ENCODE measurements around the gene PIGP. TPM values are rescaled to one million over a fixed set of nuclear protein-coding genes. Genes with fewer than 3 reads are reported as not detected.

The PIGP gene
- total RNA-seq, 8 experiments from 2014 or later = 14.3 to 51.6 (median 22.1) TPM

DNA sequence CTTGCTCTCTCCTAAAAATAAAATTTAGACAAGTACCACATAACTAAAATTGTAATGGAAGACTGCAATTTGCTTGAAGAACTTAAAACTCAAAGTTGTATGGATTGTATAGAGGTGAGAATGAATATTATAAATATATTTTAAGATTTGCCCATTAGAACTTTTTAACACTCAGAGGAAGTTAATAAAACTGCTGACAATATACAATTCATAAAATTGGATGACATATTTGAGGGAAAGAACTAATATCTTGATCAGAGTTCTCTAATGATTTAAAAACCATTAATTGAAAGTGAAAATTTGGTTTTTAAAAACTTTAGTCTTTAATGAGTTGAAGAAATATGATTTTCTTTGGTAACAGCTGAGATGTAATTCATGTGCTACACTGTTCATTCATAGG, 21.1 kb upstream of the PIGP start:
- ATAC-seq (replicated peaks in 6 of 8) = no peak
- in situ Hi-C loops (cut with MboI; ENCODE audit: low pct_unique_long_range_greater_than_20kb in 2 of 9, low sequenced_read_pairs in 9 of 9, unreplicated experiment in 9 of 9) = no loop called here

DNA sequence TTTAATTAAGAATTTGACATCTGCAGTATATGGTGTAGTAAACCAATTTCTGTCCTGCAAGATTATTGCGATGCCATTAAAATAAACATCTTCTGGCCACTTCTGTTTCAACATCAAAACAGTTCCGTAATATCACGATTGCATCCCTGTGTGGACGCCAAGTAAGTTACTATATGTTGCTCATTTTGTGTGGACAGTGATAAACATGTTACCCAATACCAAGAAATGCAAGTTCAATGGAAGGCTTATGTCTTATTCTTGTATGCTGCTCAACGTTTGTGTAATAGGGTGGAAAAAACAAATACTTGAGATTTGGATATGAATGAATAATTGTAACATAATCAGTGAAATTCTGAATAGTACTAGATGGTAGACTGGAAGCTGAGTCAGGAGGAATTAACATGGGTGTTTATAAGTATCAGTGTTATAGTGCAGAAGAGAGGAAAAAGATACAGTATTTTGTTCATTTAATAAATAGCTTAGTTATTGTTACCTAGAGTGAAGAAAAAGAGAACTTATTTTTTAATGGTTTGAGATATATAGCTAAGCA, 15.4 kb upstream of the PIGP start:
- WGBS, 10 experiments = 56 to 100% (median 83%) methylated on average over 1 to 5 of the region's 5 CpGs; no CpG with 5 or more reads in 2 of the 10 experiments
- ATAC-seq (replicated peaks in 6 of 8) = peak in 3 of 8 experiments; percentile 56 to 71 (median 61)
- peaks cover 3 to 6% of the 10 kb centered on the region in 2 donors for H3K4me1 ChIP-seq (replicated peaks in 1 of 2)
- in situ Hi-C loops (cut with MboI; ENCODE audit: low pct_unique_long_range_greater_than_20kb in 2 of 9, low sequenced_read_pairs in 9 of 9, unreplicated experiment in 9 of 9) = no loop called here
- no peak overlapping the region for H3K27ac ChIP-seq
- no peak overlapping the region for H3K4me3 ChIP-seq

More for the DNA sequence above, 21.1 kb upstream of the PIGP start:
- no peaks in the 10 kb centered on the region for H3K4me1 ChIP-seq (replicated peaks in 1 of 2)
- H3K27ac ChIP-seq = no peak overlapping the region
- no peak overlapping the region for H3K4me3 ChIP-seq

DNA sequence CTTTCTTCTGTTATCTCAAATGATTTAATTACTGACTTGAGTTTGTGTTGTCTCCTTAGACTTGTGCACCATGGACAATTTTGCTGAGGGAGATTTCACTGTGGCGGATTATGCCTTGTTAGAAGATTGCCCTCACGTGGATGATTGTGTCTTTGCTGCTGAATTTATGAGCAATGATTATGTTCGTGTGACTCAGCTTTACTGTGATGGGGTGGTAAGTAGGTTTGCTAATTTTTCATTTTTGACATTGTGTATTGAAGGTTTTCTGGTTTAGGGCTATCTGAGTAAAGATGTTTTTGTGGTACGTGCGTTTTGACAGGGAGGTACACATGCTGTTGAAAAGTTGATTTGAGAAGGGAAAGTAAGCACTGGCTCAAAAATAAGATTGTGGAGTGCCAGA, 14.3 kb upstream of the PIGP start:
- peak; percentile 57 to 87 (median 78) for ATAC-seq (replicated peaks in 6 of 8)
- in situ Hi-C loops (cut with MboI; ENCODE audit: low pct_unique_long_range_greater_than_20kb in 2 of 9, low sequenced_read_pairs in 9 of 9, unreplicated experiment in 9 of 9) = no loop called here
- Histone ChIP-seq H3K27ac (no peak overlapping the region), H3K4me1 (replicated peaks in 1 of 2) (peaks cover 3 to 6% of the 10 kb centered on the region in 2 donors), H3K4me3 (no peak overlapping the region)
- 14 to 94% (median 73%) methylated on average over 2 to 5 of the region's 5 CpGs; no CpG with 5 or more reads in 3 of the 10 experiments for WGBS, 10 experiments

DNA sequence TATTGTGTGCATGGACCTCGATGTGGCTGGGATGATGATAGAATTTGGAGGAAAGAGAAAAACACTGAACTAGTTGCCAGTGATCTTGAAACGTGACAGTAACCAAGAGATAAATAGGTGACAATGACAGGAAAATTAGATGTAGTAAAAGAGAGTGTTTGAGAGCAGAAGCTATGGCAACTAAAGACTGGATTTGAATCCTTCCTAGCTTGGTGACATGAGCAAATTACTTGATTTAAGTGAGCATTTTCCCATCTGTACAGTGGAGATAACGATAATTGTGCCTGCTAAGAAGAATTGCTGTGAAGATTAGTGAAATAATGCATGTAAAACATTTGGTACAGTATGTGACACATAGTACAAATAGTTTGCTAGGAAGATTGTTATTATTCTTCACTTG, 12.9 kb upstream of the PIGP start:
- 60 to 100% (median 91%) methylated on average over 1 to 3 of the region's 3 CpGs for WGBS, 10 experiments
- in situ Hi-C loops (cut with MboI; ENCODE audit: low pct_unique_long_range_greater_than_20kb in 2 of 9, low sequenced_read_pairs in 9 of 9, unreplicated experiment in 9 of 9) = no loop called here
- H3K4me1 ChIP-seq (replicated peaks in 1 of 2) = peaks cover 3 to 6% of the 10 kb centered on the region in 2 donors

DNA sequence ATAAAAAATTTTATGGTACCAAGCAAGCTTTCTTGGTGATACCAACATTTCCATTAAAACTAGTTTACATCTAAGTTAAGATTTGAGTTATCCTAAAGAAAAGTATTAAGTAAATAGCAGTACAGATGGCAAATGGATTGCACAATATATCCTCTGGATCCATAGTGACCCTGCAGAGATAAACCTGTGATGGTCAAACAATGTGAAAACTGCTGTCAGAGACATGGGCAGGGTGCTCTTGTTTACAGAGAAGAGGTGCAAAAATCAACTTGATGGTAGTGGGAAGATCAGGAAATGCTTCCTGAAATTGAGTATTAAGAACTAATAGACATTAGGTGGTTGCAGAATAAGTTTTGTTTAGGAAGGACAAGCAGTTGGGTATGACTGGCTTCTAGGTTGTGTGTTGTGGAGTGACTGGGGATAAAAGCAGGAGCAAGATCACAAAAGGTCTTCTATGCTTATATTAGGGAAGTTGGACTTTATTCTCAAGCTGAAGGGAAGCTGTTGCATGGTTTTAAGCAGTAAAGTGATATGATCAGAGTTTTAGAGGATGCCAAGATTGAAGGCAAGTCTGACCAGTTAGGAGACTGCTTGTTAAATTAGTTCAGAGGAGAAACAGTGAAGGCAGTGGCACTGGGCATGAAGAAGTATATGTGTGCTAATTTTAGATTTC, 10.1 kb upstream of the PIGP start:
- in situ Hi-C loops (cut with MboI; ENCODE audit: low pct_unique_long_range_greater_than_20kb in 2 of 9, low sequenced_read_pairs in 9 of 9, unreplicated experiment in 9 of 9) = no loop called here
- no peak overlapping the region for H3K4me3 ChIP-seq
- H3K27ac ChIP-seq = no peak overlapping the region
- H3K4me1 ChIP-seq (replicated peaks in 1 of 2) = peaks cover 6% of the 10 kb centered on the region in 2 donors
- no peak for ATAC-seq (replicated peaks in 6 of 8)

More for the DNA sequence above, 12.9 kb upstream of the PIGP start:
- Histone ChIP-seq H3K4me3 (no peak overlapping the region), H3K27ac (no peak overlapping the region)
- ATAC-seq (replicated peaks in 6 of 8) = no peak

DNA sequence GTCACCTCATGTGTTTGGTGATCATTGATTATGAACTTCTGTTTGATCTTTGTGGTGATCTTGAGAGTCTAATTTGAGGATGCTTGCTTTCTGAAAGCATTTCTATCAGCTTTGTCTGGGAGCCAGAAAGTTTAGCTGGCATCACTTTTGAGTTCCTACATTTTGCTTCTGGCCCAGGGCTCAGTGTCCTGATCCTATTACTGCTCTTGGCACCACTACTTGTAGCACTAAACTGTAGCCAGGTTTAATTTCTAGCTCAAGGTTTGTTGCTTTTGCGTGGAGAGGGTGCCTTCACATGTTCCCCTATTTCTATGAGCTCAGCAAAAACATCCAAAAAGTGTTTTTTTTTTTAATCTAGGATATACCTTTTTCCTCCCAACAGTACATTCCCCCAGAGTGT, 9.5 kb upstream of the PIGP start:
- WGBS, 10 experiments = 38 to 100% (median 100%) methylated on average over 1 of the region's 1 CpG; no CpG with 5 or more reads in 1 of the 10 experiments
- peaks cover 6 to 7% of the 10 kb centered on the region in 2 donors for H3K4me1 ChIP-seq (replicated peaks in 1 of 2)

DNA sequence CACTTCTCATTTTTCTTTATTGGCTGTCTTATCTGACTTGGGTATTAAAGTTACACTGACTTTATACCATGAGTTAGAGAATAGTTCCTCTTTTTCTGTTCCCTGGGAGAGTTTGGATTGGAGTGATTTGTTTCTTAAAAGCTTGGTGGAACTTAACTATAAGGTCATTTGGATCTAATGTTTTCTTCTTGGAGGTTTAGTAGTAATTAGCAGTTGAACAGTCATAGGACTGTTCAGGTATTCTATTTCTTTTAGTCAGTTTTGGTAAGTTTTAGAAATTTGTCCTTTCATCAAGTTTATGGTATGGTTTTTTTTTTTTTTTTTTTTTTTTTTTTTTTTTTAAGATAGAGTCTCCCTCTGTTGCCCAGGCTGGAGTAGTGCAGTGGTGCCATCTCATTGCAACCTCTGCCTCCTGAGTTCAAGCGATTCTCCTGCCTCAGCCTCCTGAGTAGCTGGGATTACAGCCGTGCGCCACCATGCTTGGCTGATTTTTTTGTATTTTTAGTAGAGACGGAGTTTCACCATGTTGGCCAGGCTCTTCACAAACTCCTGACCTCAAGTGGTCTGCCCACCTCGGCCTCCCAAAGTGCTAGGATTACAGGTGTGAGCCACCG, 6.4 kb upstream of the PIGP start:
- in situ Hi-C loops (cut with MboI; ENCODE audit: low pct_unique_long_range_greater_than_20kb in 2 of 9, low sequenced_read_pairs in 9 of 9, unreplicated experiment in 9 of 9) = no loop called here
- 65 to 100% (median 83%) methylated on average over 1 to 6 of the region's 6 CpGs for WGBS, 10 experiments

More for the DNA sequence above, 9.5 kb upstream of the PIGP start:
- no peak overlapping the region for H3K27ac ChIP-seq
- in situ Hi-C loops (cut with MboI; ENCODE audit: low pct_unique_long_range_greater_than_20kb in 2 of 9, low sequenced_read_pairs in 9 of 9, unreplicated experiment in 9 of 9) = no loop called here
- no peak for ATAC-seq (replicated peaks in 6 of 8)
- no peak overlapping the region for H3K4me3 ChIP-seq

DNA sequence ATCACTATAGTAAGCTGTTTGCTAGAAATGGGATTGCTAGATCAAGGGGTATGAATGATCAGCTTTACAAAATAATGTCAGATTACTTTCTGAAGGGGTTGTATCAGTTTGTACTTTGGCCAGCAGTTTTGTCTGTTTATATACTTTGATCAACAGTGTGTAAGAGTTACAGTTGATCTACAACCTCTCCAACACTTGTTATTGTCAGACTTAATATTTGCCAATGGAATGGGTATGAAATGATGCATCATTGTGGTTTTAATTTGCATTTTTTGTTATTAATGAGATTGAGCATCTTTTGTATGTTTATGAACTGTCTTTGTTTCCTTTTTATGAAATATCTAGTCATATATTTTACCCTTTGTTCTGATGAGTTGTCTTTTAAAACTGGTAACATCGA, 4.5 kb upstream of the PIGP start:
- no peak for ATAC-seq (replicated peaks in 6 of 8)
- in situ Hi-C loops (cut with MboI; ENCODE audit: low pct_unique_long_range_greater_than_20kb in 2 of 9, low sequenced_read_pairs in 9 of 9, unreplicated experiment in 9 of 9) = no loop called here
- 0 to 100% (median 75%) methylated on average over 1 of the region's 1 CpG for WGBS, 10 experiments
- Histone ChIP-seq H3K4me3 (no peak overlapping the region), H3K27ac (no peak overlapping the region), H3K4me1 (replicated peaks in 1 of 2) (peaks cover 0 to 7% of the 10 kb centered on the region in 2 donors)

More for the DNA sequence above, 6.4 kb upstream of the PIGP start:
- Histone ChIP-seq H3K4me1 (replicated peaks in 1 of 2) (peaks cover 0 to 7% of the 10 kb centered on the region in 2 donors), H3K4me3 (no peak overlapping the region), H3K27ac (no peak overlapping the region)
- ATAC-seq (replicated peaks in 6 of 8) = peak in 2 of 8 experiments; percentile 36 to 51

DNA sequence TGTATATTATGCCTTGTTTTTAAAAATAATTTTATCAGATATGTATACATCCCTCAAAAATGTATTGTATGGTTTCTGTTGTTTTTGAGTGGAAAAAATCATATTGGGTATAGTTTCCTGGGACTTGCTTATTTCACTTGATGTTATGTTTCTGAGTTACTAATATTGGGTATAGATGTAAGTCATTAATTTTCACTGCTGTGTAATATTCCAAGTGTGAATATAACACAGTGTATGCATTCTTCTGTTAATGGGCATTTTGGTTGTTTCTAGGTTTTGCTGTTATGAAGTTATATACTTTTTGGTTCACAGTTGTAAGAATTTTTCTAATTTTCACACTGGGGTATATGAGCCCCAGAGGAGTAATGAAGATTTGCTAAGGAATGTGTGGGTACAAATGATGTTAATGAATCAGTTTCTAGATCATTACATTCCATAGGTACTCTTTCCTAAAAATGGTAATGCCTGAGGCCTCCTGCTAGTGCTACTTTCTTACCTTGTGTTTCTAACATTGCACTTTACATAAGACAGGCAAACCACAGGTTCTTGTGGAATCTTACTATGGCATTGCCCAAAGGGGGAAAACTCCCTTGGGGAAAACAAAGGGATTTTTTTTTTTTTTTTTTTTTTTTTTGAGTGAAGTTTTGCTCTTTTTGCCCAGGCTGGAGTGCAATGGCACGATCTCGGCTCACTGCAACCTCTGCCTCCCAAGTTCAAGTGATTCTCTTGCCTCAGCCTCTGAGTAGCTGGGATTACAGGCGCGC, 3.4 kb upstream of the PIGP start:
- Histone ChIP-seq H3K4me1 (replicated peaks in 1 of 2) (peaks cover 5 to 13% of the 10 kb centered on the region in 2 donors), H3K4me3 (peak overlapping the region in 1 of 5 donors; percentile 79), H3K27ac (no peak overlapping the region)
- no peak for ATAC-seq (replicated peaks in 6 of 8)
- in situ Hi-C loops (cut with MboI; ENCODE audit: low pct_unique_long_range_greater_than_20kb in 2 of 9, low sequenced_read_pairs in 9 of 9, unreplicated experiment in 9 of 9) = no loop called here
- 67 to 100% (median 80%) methylated on average over 2 of the region's 4 CpGs; no CpG with 5 or more reads in 7 of the 10 experiments for WGBS, 10 experiments

DNA sequence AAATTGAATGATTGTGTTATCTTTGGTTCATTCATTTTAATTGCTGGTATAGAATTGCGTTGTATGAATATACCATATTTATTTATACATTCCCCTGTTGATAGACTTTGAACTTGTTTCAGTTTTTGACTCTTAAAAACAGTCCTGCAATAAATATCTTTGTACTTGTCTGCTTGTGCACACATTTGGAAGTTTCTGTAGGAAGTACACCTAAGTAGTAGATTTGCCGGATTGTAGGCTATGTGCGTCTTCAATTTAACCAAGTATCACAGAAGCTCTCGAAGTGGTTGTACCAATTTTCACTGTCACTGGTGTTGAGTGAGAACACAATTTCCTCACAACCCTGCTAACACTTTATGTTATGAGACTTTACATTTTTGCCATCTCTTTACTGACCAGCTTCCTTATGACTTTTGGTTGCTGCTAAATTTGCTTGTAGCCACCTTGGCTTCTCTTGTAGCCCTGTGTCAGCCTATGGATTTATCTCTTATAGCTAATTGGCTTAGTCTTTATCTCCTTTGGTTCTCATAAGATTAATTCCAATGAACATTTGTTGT, 2.4 kb upstream of the PIGP start:
- H3K27ac ChIP-seq = no peak overlapping the region
- ATAC-seq (replicated peaks in 6 of 8) = no peak
- WGBS, 10 experiments = 76 to 100% (median 90%) methylated on average over 1 to 4 of the region's 4 CpGs; no CpG with 5 or more reads in 1 of the 10 experiments
- H3K4me1 ChIP-seq (replicated peaks in 1 of 2) = peaks cover 7 to 18% of the 10 kb centered on the region in 2 donors
- in situ Hi-C loops (cut with MboI; ENCODE audit: low pct_unique_long_range_greater_than_20kb in 2 of 9, low sequenced_read_pairs in 9 of 9, unreplicated experiment in 9 of 9) = no loop called here
- H3K4me3 ChIP-seq = peak overlapping the region; percentile 69 to 99 (median 79)

DNA sequence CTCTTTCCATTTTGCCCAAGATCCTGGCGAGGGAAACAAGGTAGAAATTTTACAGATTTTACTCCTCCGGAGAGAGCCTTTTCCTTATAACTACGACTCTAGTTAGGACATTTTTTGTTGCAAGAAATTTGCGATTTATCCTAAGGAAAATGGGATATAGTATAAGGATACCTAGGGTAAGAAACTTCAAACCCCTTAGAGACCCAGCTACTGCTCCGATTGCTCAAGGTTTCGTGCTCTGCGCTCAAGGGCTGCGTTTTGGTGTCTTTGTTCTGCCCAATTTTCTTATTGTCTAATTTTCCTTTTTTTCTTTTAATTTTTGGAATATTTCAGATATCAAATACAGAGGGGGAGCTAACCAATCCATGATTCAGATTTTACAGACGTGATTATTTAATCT, 1.7 kb upstream of the PIGP start:
- whole genome bisulfite sequencing, 10 experiments = 0 to 23% (median 5%) methylated on average over 2 to 9 of the region's 9 CpGs; no CpG with 5 or more reads in 1 of the 10 experiments
- in situ Hi-C loops (cut with MboI; ENCODE audit: low pct_unique_long_range_greater_than_20kb in 2 of 9, low sequenced_read_pairs in 9 of 9, unreplicated experiment in 9 of 9) = no loop called here
- Histone ChIP-seq H3K4me3 (peak overlapping the region; percentile 69 to 99 (median 79)), H3K4me1 (replicated peaks in 1 of 2) (peaks cover 7 to 18% of the 10 kb centered on the region in 2 donors), H3K27ac (peak overlapping the region; percentile 98 to 99)
- ATAC-seq (replicated peaks in 6 of 8) = no peak

DNA sequence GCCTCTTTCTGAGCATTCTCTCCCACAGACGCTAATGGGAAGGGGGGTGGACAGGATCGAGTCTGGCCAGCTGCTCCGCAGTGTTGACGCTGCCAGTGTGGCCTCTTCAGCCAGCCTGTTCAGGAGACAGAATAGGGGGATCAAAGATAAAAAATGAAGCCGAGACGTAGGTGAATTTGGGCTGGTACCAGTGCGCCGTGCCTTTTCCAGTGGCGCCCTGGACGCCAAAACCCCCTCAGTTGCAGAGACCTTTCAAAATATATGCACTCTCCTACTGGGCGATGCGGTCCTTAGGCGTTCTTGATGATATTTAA, 1.3 kb upstream of the PIGP start:
- Histone ChIP-seq H3K27ac (peak overlapping the region; percentile 98 to 99), H3K4me3 (peak overlapping the region; percentile 69 to 99 (median 79)), H3K4me1 (replicated peaks in 1 of 2) (peaks cover 7 to 18% of the 10 kb centered on the region in 2 donors)
- 0 to 3% (median 0%) methylated on average over 2 to 10 of the region's 13 CpGs; no CpG with 5 or more reads in 5 of the 10 experiments for WGBS, 10 experiments
- in situ Hi-C loops (cut with MboI; ENCODE audit: low pct_unique_long_range_greater_than_20kb in 2 of 9, low sequenced_read_pairs in 9 of 9, unreplicated experiment in 9 of 9) = no loop called here
- ATAC-seq (replicated peaks in 6 of 8) = peak in 5 of 8 experiments; percentile 0 to 14 (median 2)
